Testis (tissue), 3 donors: Measurements from ENCODE around the gene EPHA6. TPM values are rescaled to one million over a fixed set of nuclear protein-coding genes. Genes with fewer than 3 reads are reported as not detected.

Source experiments
- DNase-seq: peaks from one replicate; pipeline ENCODE4 v3.0.0-alpha.2; 2019
- H3K27ac ChIP-seq, 2 donors: fragments of 200-600 bp; sonication (generic); one replicate each; pipeline ENCODE4 v1.5.1; 2019
- H3K27me3 ChIP-seq: fragments of 200-600 bp; sonication (generic); one replicate; pipeline ENCODE4 v1.5.1; 2019
- H3K36me3 ChIP-seq: fragments of 200-600 bp; sonication (generic); one replicate; pipeline ENCODE4 v1.5.1; 2017; ENCODE audit warnings: low read depth; ENCODE audit errors: missing control alignments
- H3K4me1 ChIP-seq: fragments of 200-600 bp; sonication (generic); one replicate; pipeline ENCODE4 v1.5.1; 2019
- H3K4me3 ChIP-seq, 2 donors: fragments of 200-600 bp; sonication (generic); one replicate each; pipeline ENCODE4 v1.5.1; 2017 to 2019
- H3K9me3 ChIP-seq: fragments of 200-600 bp; sonication (generic); one replicate; pipeline ENCODE4 v1.5.1; 2017
- POLR2A ChIP-seq: fragments of 450-650 bp; IDR thresholded peaks from one replicate; pipeline ENCODE4 v1.6.1; 2017; ENCODE audit warnings: antibody characterized with exemption, mild to moderate bottlenecking, moderate library complexity
- WGBS, 2 donors: methylation state at CpG; one replicate each; pipeline ENCODE4 v1.1.5; 2018; 5-methylcytosine and 5-hydroxymethylcytosine counted together
- intact Hi-C: fragments of 100-400 bp; cut with DNase I; formaldehyde crosslinking; loops from one replicate; pipeline ENCODE4 v1.15.1; 2023; ENCODE audit warnings: low total_unique reads
- polyA plus RNA-seq: library from polyadenylated mRNA; stranded (reverse); fragments of 350-450 nt; fragmentation: Illumina TruSeq; extraction: RNeasy Lipid Tissue Mini Kit (QIAGEN cat#74804); gene quantifications from one replicate; pipeline ENCODE4 v1.2.3, GENCODE V29; 2014; ENCODE audit warnings: low read depth, low replicate concordance; ENCODE audit not compliant: insufficient read depth
- total RNA-seq, 2 donors: library from RNA; depleted of rRNA; stranded (reverse); fragments of >200 nt; gene quantifications; one replicate each; pipeline ENCODE4 v1.2.3, GENCODE V29; 2016
- TF ChIP-seq, protein P1 (sequence below), 3 experiments: fragments of 450-650 bp in 2 of 3; fragments of 200-600 bp in 1 of 3; sonication (generic) in 1 of 3; IDR thresholded peaks; one replicate each; pipeline ENCODE4 v1.5.1; 2016 to 2019; ENCODE audit warnings: antibody characterized with exemption in 3 of 3, mild to moderate bottlenecking in 2 of 3, moderate library complexity in 1 of 3

Gene EPHA6
- total and polyA plus RNA-seq, 3 donors from 2014 or later = 9.8 to 33.0 (median 21.2) TPM

DNA sequence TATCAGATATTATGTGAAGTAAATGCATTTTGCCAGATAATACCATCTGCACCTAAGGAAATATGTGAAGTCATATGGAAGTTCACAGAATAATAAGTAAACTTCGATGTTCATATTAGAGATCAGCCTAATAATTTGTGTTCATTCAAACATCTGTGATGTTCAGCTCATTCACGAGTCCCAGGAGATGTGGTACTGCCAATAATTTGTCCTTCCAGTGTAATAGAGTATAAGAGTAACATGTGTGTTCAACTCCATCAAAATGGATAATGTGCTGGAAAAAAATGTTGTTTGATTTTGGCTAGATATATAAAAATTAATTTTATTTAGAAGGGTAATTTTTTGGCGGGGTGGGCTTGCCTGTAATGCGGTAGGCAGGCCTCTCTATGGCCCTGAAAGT lies 874.7 kb downstream of the EPHA6 start:
- no peaks in the 10 kb centered on the region for H3K9me3 ChIP-seq
- no peak for DNase-seq
- WGBS, 2 donors = 82 to 87% methylated on average over 4 of the region's 4 CpGs

DNA sequence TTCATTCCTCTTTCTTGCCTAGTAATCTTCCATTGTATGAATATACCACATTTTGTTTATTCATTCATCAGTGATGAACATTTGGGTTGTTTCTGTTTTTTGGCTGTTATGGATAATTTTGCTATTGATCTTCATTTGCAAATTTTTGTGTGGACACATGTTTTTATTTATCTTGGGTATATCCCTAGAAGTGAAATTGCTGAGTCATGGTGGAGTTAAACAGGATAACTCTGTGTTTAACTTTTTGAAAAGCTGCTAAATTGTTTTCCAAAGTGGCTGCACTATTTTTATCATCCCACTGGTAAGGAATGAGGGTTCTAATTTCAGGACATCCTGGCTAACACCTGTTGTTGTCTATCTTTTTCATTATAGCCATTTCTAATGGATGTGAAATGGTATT lies 875.6 kb downstream of the EPHA6 start:
- H3K27ac ChIP-seq = no peak overlapping the region
- no peaks in the 10 kb centered on the region for H3K4me1 ChIP-seq
- H3K4me3 ChIP-seq = no peak overlapping the region
- intact Hi-C loops = no loop called here
- no peaks in the 10 kb centered on the region for H3K36me3 ChIP-seq
- H3K9me3 ChIP-seq = no peaks in the 10 kb centered on the region
- no peak for TF ChIP-seq POLR2A
- TF ChIP-seq, protein P1, sequence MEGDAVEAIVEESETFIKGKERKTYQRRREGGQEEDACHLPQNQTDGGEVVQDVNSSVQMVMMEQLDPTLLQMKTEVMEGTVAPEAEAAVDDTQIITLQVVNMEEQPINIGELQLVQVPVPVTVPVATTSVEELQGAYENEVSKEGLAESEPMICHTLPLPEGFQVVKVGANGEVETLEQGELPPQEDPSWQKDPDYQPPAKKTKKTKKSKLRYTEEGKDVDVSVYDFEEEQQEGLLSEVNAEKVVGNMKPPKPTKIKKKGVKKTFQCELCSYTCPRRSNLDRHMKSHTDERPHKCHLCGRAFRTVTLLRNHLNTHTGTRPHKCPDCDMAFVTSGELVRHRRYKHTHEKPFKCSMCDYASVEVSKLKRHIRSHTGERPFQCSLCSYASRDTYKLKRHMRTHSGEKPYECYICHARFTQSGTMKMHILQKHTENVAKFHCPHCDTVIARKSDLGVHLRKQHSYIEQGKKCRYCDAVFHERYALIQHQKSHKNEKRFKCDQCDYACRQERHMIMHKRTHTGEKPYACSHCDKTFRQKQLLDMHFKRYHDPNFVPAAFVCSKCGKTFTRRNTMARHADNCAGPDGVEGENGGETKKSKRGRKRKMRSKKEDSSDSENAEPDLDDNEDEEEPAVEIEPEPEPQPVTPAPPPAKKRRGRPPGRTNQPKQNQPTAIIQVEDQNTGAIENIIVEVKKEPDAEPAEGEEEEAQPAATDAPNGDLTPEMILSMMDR (IDR thresholded peaks at IDR 0.05) = no peak
- H3K27me3 ChIP-seq = no peaks in the 10 kb centered on the region
- no peak for DNase-seq

More for the DNA sequence above, 874.7 kb downstream of the EPHA6 start:
- Histone ChIP-seq H3K27ac (no peak overlapping the region), H3K36me3 (no peaks in the 10 kb centered on the region), H3K4me3 (no peak overlapping the region), H3K27me3 (no peaks in the 10 kb centered on the region), H3K4me1 (no peaks in the 10 kb centered on the region)
- intact Hi-C loops = no loop called here
- TF ChIP-seq POLR2A = no peak
- TF ChIP-seq, protein P1 (IDR thresholded peaks at IDR 0.05) = no peak

- H3K27ac ChIP-seq = no peak overlapping the region
- no peak overlapping the region for H3K4me3 ChIP-seq
- WGBS, 2 donors = 82 to 85% methylated on average over 1 of the region's 1 CpG
- H3K36me3 ChIP-seq = no peaks in the 10 kb centered on the region
- no peaks in the 10 kb centered on the region for H3K9me3 ChIP-seq
- H3K4me1 ChIP-seq = no peaks in the 10 kb centered on the region
- TF ChIP-seq, protein P1 (IDR thresholded peaks at IDR 0.05) = no peak
- TF ChIP-seq POLR2A = no peak
- H3K27me3 ChIP-seq = no peaks in the 10 kb centered on the region
- intact Hi-C loops = no loop called here
- no peak for DNase-seq
Observed at GRCh38 chr3:97691354-97691753, 877.0 kb downstream of the EPHA6 start.

DNA sequence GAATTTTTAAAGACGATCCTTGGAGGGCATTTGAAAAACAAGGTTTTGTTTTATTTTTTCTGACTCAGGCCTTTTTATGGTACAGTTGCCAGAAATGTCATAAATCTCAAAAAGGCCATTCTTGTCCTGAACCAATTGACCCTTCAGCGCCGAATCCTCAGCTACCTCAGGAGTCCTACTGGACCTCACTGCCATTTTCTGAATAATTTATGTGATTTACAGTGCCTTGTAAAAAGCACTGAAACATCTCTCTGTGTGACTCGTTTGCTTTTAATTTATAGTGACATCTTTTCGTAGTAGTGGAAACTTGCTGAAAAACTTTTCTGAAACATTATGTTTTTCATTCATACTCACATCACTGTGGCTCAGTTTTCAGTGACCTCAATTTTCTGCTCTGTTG lies 878.0 kb downstream of the EPHA6 start:
- intact Hi-C loops = no loop called here
- no peaks in the 10 kb centered on the region for H3K9me3 ChIP-seq
- WGBS, 2 donors = 52 to 56% methylated on average over 5 of the region's 5 CpGs
- H3K4me3 ChIP-seq = no peak overlapping the region
- H3K4me1 ChIP-seq = no peaks in the 10 kb centered on the region
- H3K27ac ChIP-seq = no peak overlapping the region
- DNase-seq = no peak
- no peaks in the 10 kb centered on the region for H3K36me3 ChIP-seq
- no peaks in the 10 kb centered on the region for H3K27me3 ChIP-seq
- TF ChIP-seq, protein P1 (IDR thresholded peaks at IDR 0.05) = no peak
- TF ChIP-seq POLR2A = no peak

GRCh38 chr3:97692831-97693230 lies 878.4 kb downstream of the EPHA6 start:
- H3K27ac ChIP-seq = no peak overlapping the region
- H3K27me3 ChIP-seq = no peaks in the 10 kb centered on the region
- 82% methylated on average over 2 of the region's 2 CpGs for WGBS, 2 donors
- no peaks in the 10 kb centered on the region for H3K9me3 ChIP-seq
- TF ChIP-seq, protein P1 (IDR thresholded peaks at IDR 0.05) = no peak
- TF ChIP-seq POLR2A = no peak
- no peak overlapping the region for H3K4me3 ChIP-seq
- DNase-seq = no peak
- no peaks in the 10 kb centered on the region for H3K4me1 ChIP-seq
- no peaks in the 10 kb centered on the region for H3K36me3 ChIP-seq
- intact Hi-C loops = no loop called here
